ENCODE data around the gene XKR7. TPM values are rescaled to one million over a fixed set of nuclear protein-coding genes. Genes with fewer than 3 reads are reported as not detected.

The XKR7 gene
- total RNA-seq, 1 donor from 2014 or later, result 4.9 TPM

DNA sequence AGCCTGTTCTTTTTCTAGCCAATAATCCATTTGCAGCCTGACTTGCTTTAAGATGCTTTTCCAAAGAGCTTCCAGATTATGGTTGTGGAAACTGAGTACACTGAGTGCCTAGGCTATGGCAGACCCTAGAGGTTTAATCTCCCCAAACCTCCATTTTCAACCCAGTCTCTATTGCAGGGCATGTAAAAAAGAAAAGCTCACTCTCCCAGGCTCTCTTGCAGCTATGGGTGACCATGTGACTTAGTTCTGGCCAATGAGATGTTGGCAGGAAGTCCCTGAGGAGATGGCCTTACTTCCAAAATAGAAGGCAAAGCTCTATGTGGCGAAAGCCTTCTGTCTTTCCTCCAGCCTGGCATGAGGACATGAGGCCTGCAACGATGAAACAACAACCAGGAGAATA lies 19.9 kb upstream of the XKR7 start:
- H3K27me3 Mint-ChIP-seq (ENCODE audit: low read depth), result peaks cover 6% of the 10 kb centered on the region
- peaks cover 30% of the 10 kb centered on the region for H3K4me1 Mint-ChIP-seq
- peaks cover 3% of the 10 kb centered on the region for H3K9me3 Mint-ChIP-seq
- H3K4me3 Mint-ChIP-seq, result peak overlapping the region; percentile 75
- TF ChIP-seq, protein P1, sequence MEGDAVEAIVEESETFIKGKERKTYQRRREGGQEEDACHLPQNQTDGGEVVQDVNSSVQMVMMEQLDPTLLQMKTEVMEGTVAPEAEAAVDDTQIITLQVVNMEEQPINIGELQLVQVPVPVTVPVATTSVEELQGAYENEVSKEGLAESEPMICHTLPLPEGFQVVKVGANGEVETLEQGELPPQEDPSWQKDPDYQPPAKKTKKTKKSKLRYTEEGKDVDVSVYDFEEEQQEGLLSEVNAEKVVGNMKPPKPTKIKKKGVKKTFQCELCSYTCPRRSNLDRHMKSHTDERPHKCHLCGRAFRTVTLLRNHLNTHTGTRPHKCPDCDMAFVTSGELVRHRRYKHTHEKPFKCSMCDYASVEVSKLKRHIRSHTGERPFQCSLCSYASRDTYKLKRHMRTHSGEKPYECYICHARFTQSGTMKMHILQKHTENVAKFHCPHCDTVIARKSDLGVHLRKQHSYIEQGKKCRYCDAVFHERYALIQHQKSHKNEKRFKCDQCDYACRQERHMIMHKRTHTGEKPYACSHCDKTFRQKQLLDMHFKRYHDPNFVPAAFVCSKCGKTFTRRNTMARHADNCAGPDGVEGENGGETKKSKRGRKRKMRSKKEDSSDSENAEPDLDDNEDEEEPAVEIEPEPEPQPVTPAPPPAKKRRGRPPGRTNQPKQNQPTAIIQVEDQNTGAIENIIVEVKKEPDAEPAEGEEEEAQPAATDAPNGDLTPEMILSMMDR (conservative IDR thresholded peaks at IDR 0.05), result no peak
- no peak for DNase-seq (ENCODE audit: low read depth, low spot score)
- peaks cover 27% of the 10 kb centered on the region for H3K36me3 Mint-ChIP-seq (ENCODE audit: low read depth)
- H3K27ac Mint-ChIP-seq (ENCODE audit: unreplicated experiment), result no peak overlapping the region

DNA sequence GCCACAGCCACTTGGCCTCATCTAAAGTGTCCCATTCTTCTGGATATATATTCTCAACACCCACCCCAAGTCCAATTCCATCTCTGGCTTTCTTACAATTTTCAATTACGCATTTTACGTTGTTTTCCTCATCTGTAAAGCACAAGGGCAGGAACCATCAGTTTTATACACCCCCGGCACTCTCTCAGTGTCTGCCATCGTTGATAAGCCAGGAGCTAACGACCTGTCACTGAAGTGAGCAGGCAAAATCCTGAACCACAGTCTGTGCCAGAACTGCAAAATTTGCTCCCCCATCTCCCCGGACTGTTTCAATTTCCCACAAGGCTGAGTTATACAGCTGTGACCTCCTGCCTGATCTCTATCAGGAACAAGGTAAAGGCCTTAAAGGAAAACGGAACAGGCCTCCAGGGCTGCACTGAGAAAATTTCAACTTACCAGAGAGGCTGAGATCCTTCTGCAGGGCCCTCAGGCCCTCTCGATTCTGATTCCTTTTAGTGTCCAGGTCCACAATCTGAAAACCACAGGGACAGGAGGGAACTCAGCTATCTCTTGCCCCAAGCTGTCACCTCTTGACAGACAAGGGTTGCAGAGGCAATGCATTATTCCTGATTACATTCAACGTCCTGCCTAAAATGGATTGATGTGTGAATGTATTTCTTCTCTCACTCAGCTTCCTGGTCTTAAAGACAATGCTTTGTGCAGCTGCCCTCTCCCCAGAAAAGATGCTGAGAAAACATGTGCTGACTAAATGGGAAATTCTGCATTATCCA lies 17.9 kb upstream of the XKR7 start:
- Mint-ChIP-seq H3K27ac (ENCODE audit: unreplicated experiment) (no peak overlapping the region), H3K4me1 (peaks cover 30% of the 10 kb centered on the region), H3K9me3 (peaks cover 3% of the 10 kb centered on the region), H3K4me3 (peak overlapping the region; percentile 94), H3K36me3 (ENCODE audit: low read depth) (peaks cover 27% of the 10 kb centered on the region), H3K27me3 (ENCODE audit: low read depth) (peaks cover 15% of the 10 kb centered on the region)
- DNase-seq (ENCODE audit: low read depth, low spot score), result no peak
- TF ChIP-seq, protein P1 (conservative IDR thresholded peaks at IDR 0.05), result no peak

DNA sequence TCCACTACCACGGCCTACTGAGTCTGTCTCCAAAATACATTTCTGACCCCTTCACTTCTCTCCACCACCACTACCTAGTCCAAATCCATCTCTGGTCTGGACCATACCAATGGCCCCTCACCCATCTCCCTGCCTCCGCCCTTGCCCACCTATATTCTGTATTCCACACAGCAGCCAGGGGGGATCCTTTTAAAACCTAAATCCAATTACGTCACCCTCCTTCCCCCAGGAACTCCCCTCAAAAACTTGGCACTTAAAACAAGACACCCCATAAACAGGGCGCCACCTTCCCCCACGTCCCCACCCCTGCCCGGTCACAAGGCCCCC lies 16.8 kb upstream of the XKR7 start:
- Mint-ChIP-seq H3K27ac (ENCODE audit: unreplicated experiment) (peak overlapping the region; percentile 97), H3K4me3 (peak overlapping the region; percentile 94), H3K9me3 (peaks cover 3% of the 10 kb centered on the region), H3K36me3 (ENCODE audit: low read depth) (peaks cover 24% of the 10 kb centered on the region), H3K4me1 (peaks cover 30% of the 10 kb centered on the region), H3K27me3 (ENCODE audit: low read depth) (peaks cover 26% of the 10 kb centered on the region)
- TF ChIP-seq, protein P1 (conservative IDR thresholded peaks at IDR 0.05), result no peak
- DNase-seq (ENCODE audit: low read depth, low spot score), result no peak

DNA sequence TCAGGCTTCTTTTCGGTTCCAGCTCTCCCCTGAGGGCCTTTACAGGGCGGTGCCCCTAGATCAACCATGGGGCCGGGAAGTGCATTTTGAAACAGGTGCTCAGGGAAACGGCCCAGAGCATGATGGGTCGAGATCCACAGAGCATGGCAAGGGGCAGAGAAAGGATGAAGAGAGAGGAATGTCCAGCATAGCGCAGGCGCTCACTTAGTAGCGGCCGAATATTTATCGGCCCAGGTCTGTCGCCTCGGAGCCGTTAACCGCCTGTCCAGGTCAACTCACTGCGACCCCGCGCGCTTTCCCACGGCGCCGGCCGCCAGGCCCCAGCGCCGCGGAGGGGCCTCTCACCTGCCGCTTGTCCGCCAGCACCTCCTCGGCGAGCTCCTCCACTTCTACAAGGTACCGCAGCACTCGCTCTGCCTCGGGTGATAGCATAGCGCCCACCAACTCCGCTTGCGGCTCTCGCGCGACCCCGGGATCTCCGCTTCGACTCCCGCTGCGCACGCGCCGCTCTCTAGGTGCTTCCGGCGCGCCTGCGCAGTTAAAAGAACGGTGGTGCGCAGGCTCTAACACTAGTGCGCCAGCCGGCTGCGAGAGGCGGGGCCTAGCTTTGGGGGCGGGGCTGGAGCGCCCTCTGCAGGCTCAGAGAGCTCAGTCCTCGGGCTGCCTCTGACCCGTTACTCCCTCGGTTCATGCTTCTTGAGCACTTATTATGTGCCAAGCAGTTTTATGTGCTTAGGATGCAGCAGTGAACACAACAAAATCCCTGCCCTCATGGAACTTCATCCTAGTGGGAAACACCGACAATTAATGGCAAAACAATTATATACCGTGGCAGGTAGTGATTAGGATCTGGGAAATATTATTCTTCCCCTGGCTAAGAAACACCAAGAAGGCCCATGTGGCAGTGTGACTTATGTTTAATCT lies 16.2 kb upstream of the XKR7 start, which contains the start of gene PDRG1:
Gene PDRG1, minus strand, starts transcription at position 517 of the 924 bp plus-strand sequence. Its CDS starts 85 bp downstream, at position 432.
- Mint-ChIP-seq H3K4me3 (peak within 1 kb of the TSS; percentile 94), H3K27ac (ENCODE audit: unreplicated experiment) (peak within 1 kb of the TSS; percentile 97), H3K9me3 (peaks cover 3% of the 10 kb centered on the region), H3K4me1 (peaks cover 30% of the 10 kb centered on the region), H3K36me3 (ENCODE audit: low read depth) (peaks cover 21% of the 10 kb centered on the region), H3K27me3 (ENCODE audit: low read depth) (peaks cover 32% of the 10 kb centered on the region)
- DNase-seq (ENCODE audit: low read depth, low spot score), result peak; percentile 100
- TF ChIP-seq, protein P1 (conservative IDR thresholded peaks at IDR 0.05), result peak; percentile 98

DNA sequence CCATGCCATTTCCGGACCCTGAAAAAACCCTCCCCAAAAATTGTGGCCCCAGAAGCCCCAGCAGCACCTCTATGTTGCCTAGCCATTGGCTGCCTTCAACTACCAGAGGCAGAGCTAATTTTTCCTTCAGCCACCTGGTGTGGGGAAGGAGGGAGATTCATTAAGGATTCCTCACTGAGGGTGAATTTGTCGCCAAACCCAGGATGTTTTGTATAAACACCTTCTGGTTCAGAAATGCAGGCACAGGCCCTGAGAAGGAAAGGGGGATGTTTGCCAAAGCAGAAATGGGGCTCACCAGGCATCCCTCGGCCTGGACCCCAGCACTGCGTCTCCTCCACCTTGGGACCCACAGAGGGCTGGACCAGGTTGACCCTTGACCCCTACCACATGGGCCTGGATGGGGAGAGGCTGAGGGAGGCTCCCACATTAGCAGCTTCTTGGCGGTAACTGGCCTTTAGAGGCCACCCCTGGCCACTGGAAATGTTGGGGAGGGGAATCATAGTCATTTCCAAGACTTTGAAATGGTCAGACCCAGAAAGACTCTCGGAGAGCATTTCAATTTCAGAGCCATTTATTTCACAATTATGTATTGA lies 14.3 kb upstream of the XKR7 start:
- Mint-ChIP-seq H3K4me3 (peak overlapping the region; percentile 60), H3K36me3 (ENCODE audit: low read depth) (peaks cover 12% of the 10 kb centered on the region), H3K27ac (ENCODE audit: unreplicated experiment) (no peak overlapping the region), H3K9me3 (peaks cover 3% of the 10 kb centered on the region), H3K27me3 (ENCODE audit: low read depth) (peaks cover 49% of the 10 kb centered on the region), H3K4me1 (peaks cover 30% of the 10 kb centered on the region)
- no peak for DNase-seq (ENCODE audit: low read depth, low spot score)
- TF ChIP-seq, protein P1 (conservative IDR thresholded peaks at IDR 0.05), result no peak
